GM06990 (cell line): ENCODE measurements around the gene SP8.

ENCODE experiments used
- DNase-seq: peaks from one replicate; pipeline ENCODE4 v3.0.0-alpha.2; 2011; ENCODE audit not compliant: insufficient read length; ENCODE audit errors: extremely low read depth
- H3K27me3 ChIP-seq: replicated peaks from 2 replicates; pipeline ENCODE4 v1.6.0; 2011; ENCODE audit warnings: low read length; ENCODE audit not compliant: control insufficient read depth, insufficient read depth
- H3K36me3 ChIP-seq: 2 replicates; pipeline ENCODE4 v1.5.1; 2011; ENCODE audit warnings: low read length; ENCODE audit not compliant: control insufficient read depth, insufficient read depth
- H3K4me3 ChIP-seq: replicated peaks from 2 replicates; pipeline ENCODE4 v1.5.1; 2011; ENCODE audit warnings: low read depth, mild to moderate bottlenecking, control low read depth, low read length
- CTCF ChIP-seq: IDR thresholded peaks from 2 replicates; pipeline ENCODE4 v1.5.1; 2011; ENCODE audit warnings: low read length, control low read depth, mild to moderate bottlenecking, inconsistent platforms; ENCODE audit not compliant: insufficient read depth, poor library complexity, severe bottlenecking

SP8 gene

GRCh38 chr7:20735346-20736065 is 51.2 kb downstream of the SP8 start:
- no peak for TF ChIP-seq CTCF

More at GRCh38 chr7:20735346-20736065, 51.2 kb downstream of the SP8 start:
- DNase-seq, result no peak
- Histone ChIP-seq H3K4me3 (no peak overlapping the region), H3K36me3 (no peaks in the 10 kb centered on the region), H3K27me3 (no peaks in the 10 kb centered on the region)
